Measurements from ENCODE around the gene SPAAR.

Gene SPAAR

DNA sequence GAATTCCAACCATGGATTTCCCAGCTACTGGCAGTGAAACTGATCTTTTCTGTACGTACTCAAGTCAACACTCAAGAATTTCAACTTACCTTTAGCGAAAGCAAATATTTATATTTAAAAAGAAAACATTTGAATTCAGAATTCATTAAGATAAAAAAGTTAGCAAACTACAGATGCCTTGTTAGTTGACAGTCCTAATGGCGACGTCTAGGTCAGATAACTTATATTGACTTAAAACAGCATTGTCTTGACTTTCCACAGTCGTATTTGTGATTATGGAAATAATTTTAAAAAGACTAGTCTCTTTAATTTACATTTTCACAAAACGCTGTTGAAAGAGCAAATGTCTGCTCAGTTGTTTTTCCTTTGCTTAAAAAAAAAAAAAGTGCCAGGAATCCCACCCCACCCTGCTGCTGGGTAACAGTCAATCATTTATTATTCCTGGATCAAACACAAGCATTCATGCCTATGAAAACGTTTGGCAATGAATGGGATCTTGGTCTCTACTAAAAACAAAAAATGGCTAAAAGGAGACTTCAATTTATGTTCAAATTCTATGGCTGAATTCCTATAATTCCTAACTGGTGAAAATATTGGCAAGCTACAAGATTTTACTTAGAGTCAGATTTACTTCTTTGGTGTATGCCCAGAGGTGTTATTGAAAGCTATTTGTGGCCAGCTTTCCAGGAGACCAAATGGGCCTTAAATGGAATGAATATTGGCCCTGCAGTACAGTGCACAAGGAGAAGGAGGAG lies 26.6 kb downstream of the SPAAR start:
- Histone ChIP-seq H3K4me1 (ENCODE audit: insufficient read depth, low read length, severe bottlenecking) (no peaks in the 10 kb centered on the region), H3K9me2 (ENCODE audit: low read depth, low read length) (no peaks in the 10 kb centered on the region), H2AFZ (ENCODE audit: low read length) (no peak overlapping the region), H3K9me3 (ENCODE audit: low read length) (no peaks in the 10 kb centered on the region), H3F3A (ENCODE audit: insufficient read depth, low read length) (no peaks in the 10 kb centered on the region), H3K79me2 (ENCODE audit: insufficient read depth, low read length) (no peaks in the 10 kb centered on the region), H3K9ac (ENCODE audit: low read length) (no peak overlapping the region), H3K4me2 (ENCODE audit: low read length) (no peak overlapping the region), H3K27ac (ENCODE audit: low read depth, low read length, poor library complexity, severe bottlenecking) (no peak overlapping the region), H3K27me3 (ENCODE audit: insufficient read depth, low read length) (no peaks in the 10 kb centered on the region), H3K4me3 (ENCODE audit: low read depth, low read length, poor library complexity, severe bottlenecking) (no peak overlapping the region), H3K36me3 (ENCODE audit: insufficient read depth, low read length) (no peaks in the 10 kb centered on the region), H4K20me1 (ENCODE audit: insufficient read depth, low read length) (no peaks in the 10 kb centered on the region)
- TF ChIP-seq, protein P1, sequence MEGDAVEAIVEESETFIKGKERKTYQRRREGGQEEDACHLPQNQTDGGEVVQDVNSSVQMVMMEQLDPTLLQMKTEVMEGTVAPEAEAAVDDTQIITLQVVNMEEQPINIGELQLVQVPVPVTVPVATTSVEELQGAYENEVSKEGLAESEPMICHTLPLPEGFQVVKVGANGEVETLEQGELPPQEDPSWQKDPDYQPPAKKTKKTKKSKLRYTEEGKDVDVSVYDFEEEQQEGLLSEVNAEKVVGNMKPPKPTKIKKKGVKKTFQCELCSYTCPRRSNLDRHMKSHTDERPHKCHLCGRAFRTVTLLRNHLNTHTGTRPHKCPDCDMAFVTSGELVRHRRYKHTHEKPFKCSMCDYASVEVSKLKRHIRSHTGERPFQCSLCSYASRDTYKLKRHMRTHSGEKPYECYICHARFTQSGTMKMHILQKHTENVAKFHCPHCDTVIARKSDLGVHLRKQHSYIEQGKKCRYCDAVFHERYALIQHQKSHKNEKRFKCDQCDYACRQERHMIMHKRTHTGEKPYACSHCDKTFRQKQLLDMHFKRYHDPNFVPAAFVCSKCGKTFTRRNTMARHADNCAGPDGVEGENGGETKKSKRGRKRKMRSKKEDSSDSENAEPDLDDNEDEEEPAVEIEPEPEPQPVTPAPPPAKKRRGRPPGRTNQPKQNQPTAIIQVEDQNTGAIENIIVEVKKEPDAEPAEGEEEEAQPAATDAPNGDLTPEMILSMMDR (IDR thresholded peaks at IDR 0.05; ENCODE audit: low read length): no peak
- TF ChIP-seq EZH2 (IDR thresholded peaks at IDR 0.05; ENCODE audit: borderline replicate concordance, low read length): no peak

DNA sequence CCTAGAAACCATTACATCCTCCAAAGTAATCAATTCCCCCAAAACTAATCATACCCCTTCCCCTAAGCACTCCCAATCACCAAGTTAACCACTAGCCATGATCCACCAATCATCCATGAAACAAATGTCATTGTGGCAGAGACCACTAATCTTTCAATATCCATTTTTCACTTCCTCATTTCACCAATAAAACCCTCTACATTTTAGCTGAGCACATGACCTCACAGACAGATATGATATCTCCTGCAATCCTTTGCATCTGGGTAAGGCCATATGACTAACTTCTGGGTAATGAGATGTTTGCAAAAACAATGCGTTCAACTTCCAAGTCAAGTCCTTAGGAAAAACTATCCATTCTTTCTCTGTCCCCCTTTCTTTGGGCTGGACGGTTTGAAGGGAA lies 27.9 kb downstream of the SPAAR start:
- Histone ChIP-seq H3K27ac (ENCODE audit: low read depth, low read length, poor library complexity, severe bottlenecking) (no peak overlapping the region), H3K36me3 (ENCODE audit: insufficient read depth, low read length) (no peaks in the 10 kb centered on the region), H4K20me1 (ENCODE audit: insufficient read depth, low read length) (no peaks in the 10 kb centered on the region), H3F3A (ENCODE audit: insufficient read depth, low read length) (no peaks in the 10 kb centered on the region), H2AFZ (ENCODE audit: low read length) (no peak overlapping the region), H3K4me2 (ENCODE audit: low read length) (no peak overlapping the region), H3K79me2 (ENCODE audit: insufficient read depth, low read length) (no peaks in the 10 kb centered on the region), H3K9ac (ENCODE audit: low read length) (no peak overlapping the region), H3K4me3 (ENCODE audit: low read depth, low read length, poor library complexity, severe bottlenecking) (no peak overlapping the region), H3K9me2 (ENCODE audit: low read depth, low read length) (no peaks in the 10 kb centered on the region), H3K27me3 (ENCODE audit: insufficient read depth, low read length) (no peaks in the 10 kb centered on the region), H3K4me1 (ENCODE audit: insufficient read depth, low read length, severe bottlenecking) (no peaks in the 10 kb centered on the region), H3K9me3 (ENCODE audit: low read length) (no peaks in the 10 kb centered on the region)
- TF ChIP-seq, protein P1 (IDR thresholded peaks at IDR 0.05; ENCODE audit: low read length): no peak
- no peak for TF ChIP-seq EZH2 (IDR thresholded peaks at IDR 0.05; ENCODE audit: borderline replicate concordance, low read length)

DNA sequence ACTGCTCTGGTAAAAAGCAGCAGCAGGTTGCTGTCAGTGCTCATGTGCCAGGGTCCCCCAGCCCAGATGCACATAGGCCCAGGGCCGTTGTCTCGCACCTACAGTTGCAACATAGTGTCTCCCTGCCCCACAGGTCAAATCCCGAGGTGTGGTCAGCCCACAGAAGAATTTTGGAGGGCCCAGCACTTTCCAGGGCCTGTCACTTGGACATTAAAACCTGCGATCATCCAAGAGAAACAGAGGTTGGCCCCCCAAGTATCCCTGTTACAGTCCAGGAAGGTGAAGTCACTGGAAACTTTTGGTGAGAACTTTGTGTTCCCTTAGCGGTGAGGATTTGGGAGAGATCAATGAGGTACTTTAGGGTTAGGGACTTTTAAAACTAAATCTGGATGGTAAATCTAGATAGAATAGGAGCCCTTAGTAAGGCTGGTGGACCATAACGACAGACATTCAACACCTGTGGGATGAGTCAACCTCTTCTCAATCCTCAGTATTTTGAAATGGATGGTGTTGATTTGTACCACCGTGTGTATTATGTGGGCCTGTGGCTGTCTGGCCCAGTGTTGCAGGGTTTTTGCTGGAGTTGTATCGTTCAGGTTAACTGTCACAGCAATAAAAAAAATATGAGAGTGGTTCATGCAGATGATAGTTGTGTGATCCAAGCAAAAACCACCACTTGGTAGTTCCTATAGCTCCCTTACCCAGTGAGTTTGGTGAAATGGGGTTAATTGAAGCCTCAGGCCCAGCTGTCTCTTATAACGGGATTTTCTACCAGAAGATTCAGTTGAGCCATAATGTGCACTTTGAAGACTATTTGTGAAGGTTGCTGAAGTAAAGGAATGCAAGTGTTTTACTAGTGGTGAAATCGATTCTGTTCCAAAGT lies 29.4 kb downstream of the SPAAR start:
- H3K4me1 ChIP-seq (ENCODE audit: insufficient read depth, low read length, severe bottlenecking): no peaks in the 10 kb centered on the region
- H3K9ac ChIP-seq (ENCODE audit: low read length): no peak overlapping the region
- no peak overlapping the region for H3K4me2 ChIP-seq (ENCODE audit: low read length)
- no peaks in the 10 kb centered on the region for H3F3A ChIP-seq (ENCODE audit: insufficient read depth, low read length)
- no peaks in the 10 kb centered on the region for H3K27me3 ChIP-seq (ENCODE audit: insufficient read depth, low read length)
- no peaks in the 10 kb centered on the region for H3K9me3 ChIP-seq (ENCODE audit: low read length)
- H3K4me3 ChIP-seq (ENCODE audit: low read depth, low read length, poor library complexity, severe bottlenecking): no peak overlapping the region
- H3K79me2 ChIP-seq (ENCODE audit: insufficient read depth, low read length): no peaks in the 10 kb centered on the region
- no peak overlapping the region for H2AFZ ChIP-seq (ENCODE audit: low read length)
- no peaks in the 10 kb centered on the region for H4K20me1 ChIP-seq (ENCODE audit: insufficient read depth, low read length)
- H3K27ac ChIP-seq (ENCODE audit: low read depth, low read length, poor library complexity, severe bottlenecking): no peak overlapping the region
- no peaks in the 10 kb centered on the region for H3K36me3 ChIP-seq (ENCODE audit: insufficient read depth, low read length)
- TF ChIP-seq EZH2 (IDR thresholded peaks at IDR 0.05; ENCODE audit: borderline replicate concordance, low read length): no peak
- TF ChIP-seq, protein P1 (IDR thresholded peaks at IDR 0.05; ENCODE audit: low read length): no peak
- no peaks in the 10 kb centered on the region for H3K9me2 ChIP-seq (ENCODE audit: low read depth, low read length)
